ENCODE measurements around the gene SRGAP1. TPM values are rescaled to one million over a fixed set of nuclear protein-coding genes. Genes with fewer than 3 reads are reported as not detected.

The SRGAP1 gene
- total and polyA plus RNA-seq, 2 of the 4 experiments (the other 2 are of a cell fraction): 10.0 to 10.2 TPM

DNA sequence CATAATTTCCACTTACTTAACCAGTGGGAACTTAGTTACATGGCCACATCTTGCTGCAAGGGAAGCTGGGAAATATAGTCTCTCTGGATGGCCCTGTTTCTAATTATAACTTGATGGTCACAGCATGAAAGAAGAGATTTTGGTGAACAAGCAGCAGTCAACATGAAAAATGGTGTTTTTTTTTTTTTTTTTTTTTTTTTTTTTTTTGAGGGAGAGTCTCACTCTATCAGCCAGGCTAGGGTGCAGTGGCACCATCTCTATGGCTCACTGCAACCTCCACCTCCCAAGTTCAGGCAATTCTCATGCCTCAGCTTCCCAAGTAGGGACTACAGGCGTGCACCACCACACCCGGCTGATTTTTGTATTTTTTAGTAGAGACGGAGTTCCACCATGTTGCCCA is 10.8 kb downstream of the SRGAP1 start:
- Histone ChIP-seq H3K9me3 (ENCODE audit: control insufficient read depth, insufficient read depth, low read length) (no peaks in the 10 kb centered on the region), H2AFZ (replicated peaks; ENCODE audit: low read length, poor library complexity) (no peak overlapping the region), H3K14ac (replicated peaks; ENCODE audit: low read depth, low read length) (no peak overlapping the region), H4K5ac (ENCODE audit: low read depth, low read length) (no peak overlapping the region), H3K4ac (ENCODE audit: low read depth, low read length) (no peak overlapping the region), H3K36me3 (ENCODE audit: control insufficient read depth, insufficient read depth, low read length) (peaks cover 6% of the 10 kb centered on the region), H3K18ac (ENCODE audit: low read depth, low read length) (no peak overlapping the region), H3K4me1 (ENCODE audit: control insufficient read depth, insufficient read depth, low read length) (peaks cover 3% of the 10 kb centered on the region; the same call in 1 of the 2 replicates), H3K27ac (ENCODE audit: insufficient read depth, low read length) (no peak overlapping the region), H3K9me1 (ENCODE audit: insufficient read depth, low read length) (peaks cover 11% of the 10 kb centered on the region), H2BK15ac (ENCODE audit: low read depth, low read length) (no peak overlapping the region), H4K8ac (ENCODE audit: low read depth in 2 of 2, low read length in 2 of 2) (no peak overlapping the region), H2AK9ac (replicated peaks; ENCODE audit: low read depth, low read length, poor library complexity) (no peak overlapping the region), H4K91ac (ENCODE audit: insufficient read depth, low read depth, low read length) (no peak overlapping the region), H3K56ac (ENCODE audit: extremely low read depth, insufficient read depth, low read length) (no peak overlapping the region), H2BK120ac (ENCODE audit: low read depth, low read length) (no peak overlapping the region), H3K4me3 (ENCODE audit: insufficient read depth, low read depth, low read length) (no peak overlapping the region), H3K4me2 (ENCODE audit: low read depth, low read length) (no peak overlapping the region), H4K20me1 (ENCODE audit: insufficient read depth, low read length) (peaks cover 65% of the 10 kb centered on the region), H3K23ac (ENCODE audit: low read depth, low read length) (no peak overlapping the region), H2BK5ac (ENCODE audit: low read depth, low read length, poor library complexity, severe bottlenecking) (no peak overlapping the region), H3K79me1 (ENCODE audit: low read depth in 1 of 2, low read length in 2 of 2) (peaks cover 0 to 41% of the 10 kb centered on the region in 2 experiments; a peak in 2 of 4 replicates), H2AK5ac (ENCODE audit: low read depth, low read length) (no peak overlapping the region), H3K27me3 (ENCODE audit: control insufficient read depth, insufficient read depth, low read length) (no peaks in the 10 kb centered on the region), H2BK20ac (ENCODE audit: low read depth, low read length) (no peak overlapping the region), H3K9ac (ENCODE audit: low read depth, low read length) (no peak overlapping the region)
- POLR2A ChIA-PET (ENCODE audit: unreplicated experiment): no interaction called here
- BruUV-seq (replicated peaks): no TSS peak
- dilution Hi-C loops (cut with HindIII; ENCODE audit: low sequenced_read_pairs, unreplicated experiment): no loop called here
- TF ChIP-seq MXI1 (IDR thresholded peaks at IDR 0.05; ENCODE audit: borderline replicate concordance, low read depth, low read length) (no peak), RCOR1 (IDR thresholded peaks at IDR 0.05; ENCODE audit: insufficient replicate concordance, low read length) (no peak), RFX5 (IDR thresholded peaks at IDR 0.05; ENCODE audit: low read depth, low read length) (no peak), NFE2L2 (IDR thresholded peaks at IDR 0.05; ENCODE audit: low read depth, low read length) (no peak), CHD1 (IDR thresholded peaks at IDR 0.05; ENCODE audit: low read depth, low read length) (no peak), FOS (IDR thresholded peaks at IDR 0.05; ENCODE audit: low read depth, low read length) (no peak), BHLHE40 (IDR thresholded peaks at IDR 0.05; ENCODE audit: low read depth, low read length) (no peak), CEBPB (IDR thresholded peaks at IDR 0.05; ENCODE audit: low read depth, low read length) (no peak), SMC3 (IDR thresholded peaks at IDR 0.05; ENCODE audit: low read depth, low read length) (no peak), POLR2A (IDR thresholded peaks at IDR 0.05; ENCODE audit: low read depth, low read length) (no peak), RAD21 (IDR thresholded peaks at IDR 0.05; ENCODE audit: low read length) (no peak), MAZ (IDR thresholded peaks at IDR 0.05; ENCODE audit: borderline replicate concordance, low read depth, low read length) (no peak), MAFK (IDR thresholded peaks at IDR 0.05; ENCODE audit: low read depth, low read length) (no peak)
- TF ChIP-seq, protein P1, sequence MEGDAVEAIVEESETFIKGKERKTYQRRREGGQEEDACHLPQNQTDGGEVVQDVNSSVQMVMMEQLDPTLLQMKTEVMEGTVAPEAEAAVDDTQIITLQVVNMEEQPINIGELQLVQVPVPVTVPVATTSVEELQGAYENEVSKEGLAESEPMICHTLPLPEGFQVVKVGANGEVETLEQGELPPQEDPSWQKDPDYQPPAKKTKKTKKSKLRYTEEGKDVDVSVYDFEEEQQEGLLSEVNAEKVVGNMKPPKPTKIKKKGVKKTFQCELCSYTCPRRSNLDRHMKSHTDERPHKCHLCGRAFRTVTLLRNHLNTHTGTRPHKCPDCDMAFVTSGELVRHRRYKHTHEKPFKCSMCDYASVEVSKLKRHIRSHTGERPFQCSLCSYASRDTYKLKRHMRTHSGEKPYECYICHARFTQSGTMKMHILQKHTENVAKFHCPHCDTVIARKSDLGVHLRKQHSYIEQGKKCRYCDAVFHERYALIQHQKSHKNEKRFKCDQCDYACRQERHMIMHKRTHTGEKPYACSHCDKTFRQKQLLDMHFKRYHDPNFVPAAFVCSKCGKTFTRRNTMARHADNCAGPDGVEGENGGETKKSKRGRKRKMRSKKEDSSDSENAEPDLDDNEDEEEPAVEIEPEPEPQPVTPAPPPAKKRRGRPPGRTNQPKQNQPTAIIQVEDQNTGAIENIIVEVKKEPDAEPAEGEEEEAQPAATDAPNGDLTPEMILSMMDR (conservative IDR thresholded peaks at IDR 0.05; ENCODE audit: low read depth, low read length): no peak
- TF ChIP-seq, protein P2, sequence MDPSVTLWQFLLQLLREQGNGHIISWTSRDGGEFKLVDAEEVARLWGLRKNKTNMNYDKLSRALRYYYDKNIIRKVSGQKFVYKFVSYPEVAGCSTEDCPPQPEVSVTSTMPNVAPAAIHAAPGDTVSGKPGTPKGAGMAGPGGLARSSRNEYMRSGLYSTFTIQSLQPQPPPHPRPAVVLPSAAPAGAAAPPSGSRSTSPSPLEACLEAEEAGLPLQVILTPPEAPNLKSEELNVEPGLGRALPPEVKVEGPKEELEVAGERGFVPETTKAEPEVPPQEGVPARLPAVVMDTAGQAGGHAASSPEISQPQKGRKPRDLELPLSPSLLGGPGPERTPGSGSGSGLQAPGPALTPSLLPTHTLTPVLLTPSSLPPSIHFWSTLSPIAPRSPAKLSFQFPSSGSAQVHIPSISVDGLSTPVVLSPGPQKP (IDR thresholded peaks at IDR 0.05; ENCODE audit: borderline replicate concordance, low read depth, low read length): no peak
- TF ChIP-seq, protein P3, sequence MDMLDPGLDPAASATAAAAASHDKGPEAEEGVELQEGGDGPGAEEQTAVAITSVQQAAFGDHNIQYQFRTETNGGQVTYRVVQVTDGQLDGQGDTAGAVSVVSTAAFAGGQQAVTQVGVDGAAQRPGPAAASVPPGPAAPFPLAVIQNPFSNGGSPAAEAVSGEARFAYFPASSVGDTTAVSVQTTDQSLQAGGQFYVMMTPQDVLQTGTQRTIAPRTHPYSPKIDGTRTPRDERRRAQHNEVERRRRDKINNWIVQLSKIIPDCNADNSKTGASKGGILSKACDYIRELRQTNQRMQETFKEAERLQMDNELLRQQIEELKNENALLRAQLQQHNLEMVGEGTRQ (IDR thresholded peaks at IDR 0.05; ENCODE audit: low read depth, low read length): no peak
- intact Hi-C loops (cut with micrococcal nuclease): loop anchor here (2.0 kb wide), 1 partner anchor 44 kb away; no protein-coding TSS in a partner anchor
- CTCF ChIA-PET: no interaction called here
- no CpG with 5 or more reads among the region's 3 CpGs for WGBS, 2 experiments (ENCODE audit: extremely low coverage in 2 of 2, insufficient read length in 1 of 2)
- ATAC-seq (ENCODE audit: low read depth) (no peak), DNase-seq (no peak)
- in situ Hi-C loops (cut with MboI; ENCODE audit: low sequenced_read_pairs): no loop called here
